ENCODE data around the gene MYO1B. TPM values are rescaled to one million over a fixed set of nuclear protein-coding genes. Genes with fewer than 3 reads are reported as not detected.

MYO1B gene
- total and polyA plus RNA-seq, 2 experiments from 2014 or later, result 26.4 to 70.6 TPM

GRCh38 chr2:191198271-191198670 is 46.9 kb upstream of the MYO1B start:
- H3K4me2 ChIP-seq, result no peak overlapping the region
- Mint-ChIP-seq H3K27ac (no peak overlapping the region), H3K36me3 (ENCODE audit: low read depth) (no peaks in the 10 kb centered on the region), H3K4me1 (peaks cover 6% of the 10 kb centered on the region; the same call in 2 of the 3 replicates), H3K4me3 (no peak overlapping the region), H3K27me3 (ENCODE audit: insufficient read depth, low read depth, poor library complexity) (no peaks in the 10 kb centered on the region), H3K9me3 (no peaks in the 10 kb centered on the region)
- no peaks in the 10 kb centered on the region; the same call in 1 of the 2 replicates for H3K9me2 ChIP-seq (ENCODE audit: insufficient read depth)
- no peak overlapping the region for H3K4me3 ChIP-seq
- H3K36me3 ChIP-seq (ENCODE audit: insufficient read depth), result no peaks in the 10 kb centered on the region
- no peak for ATAC-seq
- no peak overlapping the region for H2AFZ ChIP-seq
- DNase-seq (ENCODE audit: low spot score), result no peak
- H3K79me2 ChIP-seq (replicated peaks; ENCODE audit: insufficient read depth), result no peaks in the 10 kb centered on the region
- no peaks in the 10 kb centered on the region for H3K4me1 ChIP-seq (ENCODE audit: insufficient read depth)
- no peak overlapping the region for H3K27ac ChIP-seq (ENCODE audit: low read depth)
- H3K27me3 ChIP-seq (ENCODE audit: insufficient read depth), result no peaks in the 10 kb centered on the region
- no peaks in the 10 kb centered on the region for H4K20me1 ChIP-seq (replicated peaks; ENCODE audit: insufficient read depth)
- H3F3A ChIP-seq (replicated peaks; ENCODE audit: low read depth), result no peaks in the 10 kb centered on the region
- TF ChIP-seq EZH2 (IDR thresholded peaks at IDR 0.05; ENCODE audit: low read depth, unreplicated experiment) (no peak), POLR2AphosphoS5 (IDR thresholded peaks at IDR 0.05; ENCODE audit: low read depth) (no peak), ZNF331 (CRISPR knock-in tag; IDR thresholded peaks at IDR 0.05; ENCODE audit: low read depth) (no peak), STAT1 (IDR thresholded peaks at IDR 0.05; ENCODE audit: unreplicated experiment) (no peak), NANOG (IDR thresholded peaks at IDR 0.05; ENCODE audit: borderline replicate concordance) (no peak), REST (IDR thresholded peaks at IDR 0.05; ENCODE audit: unreplicated experiment) (no peak)

- Histone ChIP-seq H2AFZ (no peak overlapping the region), H3K79me2 (replicated peaks; ENCODE audit: insufficient read depth) (no peaks in the 10 kb centered on the region), H3K27me3 (ENCODE audit: insufficient read depth) (no peaks in the 10 kb centered on the region), H3F3A (replicated peaks; ENCODE audit: low read depth) (no peaks in the 10 kb centered on the region), H3K9me2 (ENCODE audit: insufficient read depth) (no peaks in the 10 kb centered on the region; the same call in 1 of the 2 replicates), H3K36me3 (ENCODE audit: insufficient read depth) (no peaks in the 10 kb centered on the region), H3K4me3 (no peak overlapping the region), H3K27ac (ENCODE audit: low read depth) (no peak overlapping the region), H3K4me1 (ENCODE audit: insufficient read depth) (no peaks in the 10 kb centered on the region), H4K20me1 (replicated peaks; ENCODE audit: insufficient read depth) (no peaks in the 10 kb centered on the region), H3K4me2 (no peak overlapping the region)
- H3K27ac Mint-ChIP-seq, result no peak overlapping the region
- no peak overlapping the region for H3K4me3 Mint-ChIP-seq
- TF ChIP-seq ZNF462 (CRISPR knock-in tag; IDR thresholded peaks at IDR 0.05) (no peak), JUNB (IDR thresholded peaks at IDR 0.05; ENCODE audit: unreplicated experiment) (no peak), EZH2phosphoT487 (IDR thresholded peaks at IDR 0.05; ENCODE audit: unreplicated experiment) (no peak), CREB1 (CRISPR knock-in tag; IDR thresholded peaks at IDR 0.05; ENCODE audit: low read depth) (no peak), ZNF331 (CRISPR knock-in tag; IDR thresholded peaks at IDR 0.05; ENCODE audit: low read depth) (no peak), EZH2 (IDR thresholded peaks at IDR 0.05; ENCODE audit: low read depth, unreplicated experiment) (no peak)
- no peak for DNase-seq (ENCODE audit: low spot score)
- no peaks in the 10 kb centered on the region for H3K9me3 Mint-ChIP-seq
- H3K36me3 Mint-ChIP-seq (ENCODE audit: low read depth), result no peaks in the 10 kb centered on the region
- H3K27me3 Mint-ChIP-seq (ENCODE audit: insufficient read depth, low read depth, poor library complexity), result no peaks in the 10 kb centered on the region
- H3K4me1 Mint-ChIP-seq, result peaks cover 9% of the 10 kb centered on the region
- no peak for ATAC-seq
Measured at GRCh38 chr2:191199929-191200512, 45.2 kb upstream of the MYO1B start.
